Suprapubic skin (tissue), 4 donors: Measurements from ENCODE around the gene MAP7D1.

Source experiments
- CTCF ChIP-seq, 2 donors: fragments of 200-600 bp in 1 of 2; fragments of 450-650 bp in 1 of 2; sonication (generic) in 1 of 2; IDR thresholded peaks; one replicate each; pipeline ENCODE4 v1.5.1; 2016 to 2019; ENCODE audit warnings: antibody characterized with exemption in 2 of 2, mild to moderate bottlenecking in 1 of 2, moderate library complexity in 1 of 2
- EP300 ChIP-seq: sonication (generic); formaldehyde crosslinking; IDR thresholded peaks from one replicate; pipeline ENCODE4 v1.6.1; 2017; ENCODE audit warnings: antibody characterized with exemption
- POLR2A ChIP-seq, 2 donors: fragments of 450-650 bp; IDR thresholded peaks; one replicate each; pipeline ENCODE4 v1.6.1; 2017; ENCODE audit warnings: antibody characterized with exemption in 2 of 2, mild to moderate bottlenecking in 2 of 2, moderate library complexity in 2 of 2
- POLR2AphosphoS5 ChIP-seq, 3 donors: sonication (generic); formaldehyde crosslinking; IDR thresholded peaks; one replicate each; pipeline ENCODE4 v1.6.1; 2017; ENCODE audit warnings: antibody characterized with exemption in 3 of 3

- TF ChIP-seq CTCF (IDR thresholded peaks at IDR 0.05) (no peak), POLR2A (IDR thresholded peaks at IDR 0.05) (no peak), EP300 (no peak), POLR2AphosphoS5 (IDR thresholded peaks at IDR 0.05) (no peak)
Observed at GRCh38 chr1:36135330-36135667, 20.7 kb upstream of the MAP7D1 start.
